GM06990 (cell line): ENCODE measurements around the gene MGMT.

Source experiments
- DNase-seq: peaks from one replicate; pipeline ENCODE4 v3.0.0-alpha.2; 2011; ENCODE audit not compliant: insufficient read length; ENCODE audit errors: extremely low read depth
- H3K27me3 ChIP-seq: replicated peaks from 2 replicates; pipeline ENCODE4 v1.6.0; 2011; ENCODE audit warnings: low read length; ENCODE audit not compliant: control insufficient read depth, insufficient read depth
- H3K36me3 ChIP-seq: 2 replicates; pipeline ENCODE4 v1.5.1; 2011; ENCODE audit warnings: low read length; ENCODE audit not compliant: control insufficient read depth, insufficient read depth
- H3K4me3 ChIP-seq: replicated peaks from 2 replicates; pipeline ENCODE4 v1.5.1; 2011; ENCODE audit warnings: low read depth, mild to moderate bottlenecking, control low read depth, low read length
- TF ChIP-seq, protein P1 (sequence below): IDR thresholded peaks from 2 replicates; pipeline ENCODE4 v1.5.1; 2011; ENCODE audit warnings: low read length, control low read depth, mild to moderate bottlenecking, inconsistent platforms; ENCODE audit not compliant: insufficient read depth, poor library complexity, severe bottlenecking

MGMT gene

DNA sequence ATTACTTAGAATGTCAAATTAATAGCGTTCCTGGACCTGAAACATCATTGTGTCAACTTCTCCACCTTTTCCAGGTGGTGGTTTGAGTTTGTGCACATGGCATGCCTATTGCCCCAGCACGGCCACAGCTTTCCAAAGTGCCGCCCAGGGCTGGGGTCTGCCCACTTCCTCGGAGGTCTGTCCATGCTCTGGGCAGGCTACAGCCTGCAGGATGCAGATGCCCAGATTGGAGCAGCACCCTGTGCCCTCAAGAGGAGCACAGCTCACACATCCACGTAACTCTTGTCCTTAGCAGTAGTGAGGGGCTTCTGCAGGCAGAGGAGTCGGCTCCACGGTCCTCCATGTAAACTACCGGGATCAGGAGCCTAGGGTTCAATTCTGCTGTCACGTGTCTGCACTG lies 258.4 kb downstream of the MGMT start:
- no peaks in the 10 kb centered on the region for H3K27me3 ChIP-seq
- TF ChIP-seq, protein P1, sequence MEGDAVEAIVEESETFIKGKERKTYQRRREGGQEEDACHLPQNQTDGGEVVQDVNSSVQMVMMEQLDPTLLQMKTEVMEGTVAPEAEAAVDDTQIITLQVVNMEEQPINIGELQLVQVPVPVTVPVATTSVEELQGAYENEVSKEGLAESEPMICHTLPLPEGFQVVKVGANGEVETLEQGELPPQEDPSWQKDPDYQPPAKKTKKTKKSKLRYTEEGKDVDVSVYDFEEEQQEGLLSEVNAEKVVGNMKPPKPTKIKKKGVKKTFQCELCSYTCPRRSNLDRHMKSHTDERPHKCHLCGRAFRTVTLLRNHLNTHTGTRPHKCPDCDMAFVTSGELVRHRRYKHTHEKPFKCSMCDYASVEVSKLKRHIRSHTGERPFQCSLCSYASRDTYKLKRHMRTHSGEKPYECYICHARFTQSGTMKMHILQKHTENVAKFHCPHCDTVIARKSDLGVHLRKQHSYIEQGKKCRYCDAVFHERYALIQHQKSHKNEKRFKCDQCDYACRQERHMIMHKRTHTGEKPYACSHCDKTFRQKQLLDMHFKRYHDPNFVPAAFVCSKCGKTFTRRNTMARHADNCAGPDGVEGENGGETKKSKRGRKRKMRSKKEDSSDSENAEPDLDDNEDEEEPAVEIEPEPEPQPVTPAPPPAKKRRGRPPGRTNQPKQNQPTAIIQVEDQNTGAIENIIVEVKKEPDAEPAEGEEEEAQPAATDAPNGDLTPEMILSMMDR, result no peak
- no peak for DNase-seq
- H3K4me3 ChIP-seq, result no peak overlapping the region
- H3K36me3 ChIP-seq, result no peaks in the 10 kb centered on the region

GRCh38 chr10:129725890-129726631 lies 259.0 kb downstream of the MGMT start:
- H3K36me3 ChIP-seq, result no peaks in the 10 kb centered on the region
- TF ChIP-seq, protein P1, result no peak
- no peak for DNase-seq
- no peaks in the 10 kb centered on the region for H3K27me3 ChIP-seq
- no peak overlapping the region for H3K4me3 ChIP-seq

GRCh38 chr10:129727071-129727470 lies 260.0 kb downstream of the MGMT start:
- Histone ChIP-seq H3K27me3 (no peaks in the 10 kb centered on the region), H3K4me3 (no peak overlapping the region), H3K36me3 (no peaks in the 10 kb centered on the region)
- TF ChIP-seq, protein P1, result no peak
- no peak for DNase-seq

- TF ChIP-seq, protein P1, result no peak
- Histone ChIP-seq H3K36me3 (no peaks in the 10 kb centered on the region), H3K4me3 (no peak overlapping the region), H3K27me3 (no peaks in the 10 kb centered on the region)
- DNase-seq, result no peak
These were observed 260.5 kb downstream of the MGMT start for GRCh38 chr10:129727495-129727894.

DNA sequence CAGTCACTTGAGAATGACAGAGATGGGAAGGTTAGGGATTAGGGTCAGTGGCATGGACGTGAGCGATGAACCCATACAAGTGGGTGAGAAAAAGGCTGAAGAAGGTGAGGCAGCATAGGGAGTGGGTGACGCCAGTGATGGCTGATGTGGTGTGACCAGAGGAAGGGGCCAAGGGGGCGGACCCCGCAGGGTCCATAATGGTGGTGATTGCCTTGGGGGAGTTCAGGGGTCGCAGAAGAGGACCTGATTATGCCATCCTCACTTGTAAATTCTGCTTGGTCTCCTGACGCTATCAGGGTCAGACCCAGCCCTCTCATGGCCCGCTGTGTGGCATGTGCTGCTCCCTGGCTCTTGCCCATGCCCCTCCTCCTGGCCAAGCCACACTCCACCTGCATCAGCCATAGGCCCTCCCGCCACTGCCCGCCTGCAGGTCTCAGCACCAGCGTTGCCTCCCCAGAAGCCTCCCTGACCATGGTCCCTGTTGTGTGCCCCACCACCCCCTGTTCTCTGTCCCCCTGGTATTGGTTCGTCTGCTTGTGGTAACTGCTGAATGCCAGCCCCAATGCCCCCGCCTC lies 261.3 kb downstream of the MGMT start:
- TF ChIP-seq, protein P1, result no peak
- DNase-seq, result no peak
- no peaks in the 10 kb centered on the region for H3K36me3 ChIP-seq
- no peaks in the 10 kb centered on the region for H3K27me3 ChIP-seq
- no peak overlapping the region for H3K4me3 ChIP-seq
